Lung (tissue), 12 donors: ENCODE data around the gene INKA1. TPM values are rescaled to one million over a fixed set of nuclear protein-coding genes. Genes with fewer than 3 reads are reported as not detected.

Experiments
- ATAC-seq: fragments of 200-7000 bp; cut with Tn5 transposase; one replicate; pipeline ENCODE4 v1.9.1; 2020; ENCODE audit warnings: moderate number of reproducible peaks; ENCODE audit not compliant: insufficient read depth, low FRiP score
- DNase-seq, 3 donors: peaks; one replicate each; pipeline ENCODE4 v3.0.0-alpha.2; 2013 to 2017
- H3K27ac ChIP-seq, 2 donors: one replicate each; pipeline ENCODE4 v1.5.1; 2013; ENCODE audit warnings: mild to moderate bottlenecking in 2 of 2, moderate library complexity in 2 of 2, control low read depth in 1 of 2, inconsistent platforms in 1 of 2, low read depth in 1 of 2, low read length in 1 of 2
- H3K27me3 ChIP-seq, 3 donors: one replicate each; pipeline ENCODE4 v1.5.1; 2013; ENCODE audit warnings: low read length in 2 of 3; ENCODE audit not compliant: control insufficient read depth in 3 of 3, insufficient read depth in 3 of 3
- H3K36me3 ChIP-seq, 4 donors: one replicate each; pipeline ENCODE4 v1.5.1; 2013; ENCODE audit warnings: low read length in 4 of 4, mild to moderate bottlenecking in 1 of 4, moderate library complexity in 1 of 4; ENCODE audit not compliant: control insufficient read depth in 4 of 4, insufficient read depth in 4 of 4
- H3K4me1 ChIP-seq, 5 donors: one replicate each; pipeline ENCODE4 v1.5.1; 2013; ENCODE audit warnings: low read length in 5 of 5, mild to moderate bottlenecking in 2 of 5, moderate library complexity in 1 of 5; ENCODE audit not compliant: control insufficient read depth in 5 of 5, insufficient read depth in 5 of 5
- H3K4me3 ChIP-seq: one replicate; pipeline ENCODE4 v1.5.1; 2013; ENCODE audit warnings: mild to moderate bottlenecking, control low read depth, moderate library complexity
- H3K9ac ChIP-seq, 2 donors: one replicate each; pipeline ENCODE4 v1.5.1; 2013; ENCODE audit warnings: low read length in 2 of 2, control low read depth in 1 of 2; ENCODE audit not compliant: insufficient read depth in 1 of 2
- H3K9me3 ChIP-seq, 4 donors: one replicate each; pipeline ENCODE4 v1.5.1; 2013; ENCODE audit warnings: low read length in 3 of 4, mild to moderate bottlenecking in 1 of 4, moderate library complexity in 1 of 4; ENCODE audit not compliant: control insufficient read depth in 4 of 4, insufficient read depth in 3 of 4
- CTCF ChIP-seq: IDR thresholded peaks from 2 replicates; pipeline ENCODE4 v1.5.1; 2012; ENCODE audit warnings: mild to moderate bottlenecking; ENCODE audit errors: control extremely low read depth, extremely low read depth
- WGBS, 2 donors: extraction: QIAGEN DNeasy Blood & Tissue Kit; methylation state at CpG; one replicate each; pipeline ENCODE4 v1.1.7; 2013; 5-methylcytosine and 5-hydroxymethylcytosine counted together
- polyA plus RNA-seq, 2 donors: library from polyadenylated mRNA; stranded (reverse); fragments of 200-250 nt; gene quantifications; one replicate each; pipeline ENCODE4 v1.2.1, GENCODE V29; 2013
- total RNA-seq, 2 donors: library from RNA; depleted of rRNA in 1 of 2; stranded (reverse); fragments of >200 nt in 1 of 2; gene quantifications; one replicate each; pipeline ENCODE4 v1.2.1, GENCODE V29; 2014 to 2021
- donor health status: control.
- donor health status: control.
- donor health status: Bipolar disorder and iron deficiency.
- donor health status: healthy.
- donor health status: DM: yes; HTN: yes; CAD: no.

The INKA1 gene
- total and polyA plus RNA-seq, 4 donors = 6.1 to 10.8 (median 6.9) TPM

- ATAC-seq = no peak
- Histone ChIP-seq H3K9me3 (no peaks in the 10 kb centered on the region), H3K27me3 (no peaks in the 10 kb centered on the region), H3K9ac (no peak overlapping the region), H3K27ac (no peak overlapping the region), H3K4me3 (no peak overlapping the region), H3K36me3 (peaks cover 0 to 7% (median 3%) of the 10 kb centered on the region in 4 donors), H3K4me1 (peaks cover 0 to 10% (median 4%) of the 10 kb centered on the region in 5 donors)
- peak in 2 of 3 donors; percentile 62 to 71 for DNase-seq
- TF ChIP-seq CTCF = no peak
- 80 to 83% methylated on average over 3 of the region's 3 CpGs for WGBS, 2 donors
Measured at GRCh38 chr3:49769286-49769915, 33.7 kb upstream of the INKA1 start.

GRCh38 chr3:49769926-49770325 is 33.1 kb upstream of the INKA1 start:
- Histone ChIP-seq H3K27me3 (no peaks in the 10 kb centered on the region), H3K4me3 (no peak overlapping the region), H3K9me3 (no peaks in the 10 kb centered on the region), H3K9ac (no peak overlapping the region), H3K4me1 (peaks cover 0 to 10% (median 4%) of the 10 kb centered on the region in 5 donors), H3K27ac (no peak overlapping the region), H3K36me3 (peaks cover 0 to 7% (median 2%) of the 10 kb centered on the region in 4 donors)
- TF ChIP-seq CTCF = no peak
- DNase-seq = no peak
- no peak for ATAC-seq

GRCh38 chr3:49771340-49771938 is 31.6 kb upstream of the INKA1 start:
- ATAC-seq = no peak
- Histone ChIP-seq H3K27me3 (no peaks in the 10 kb centered on the region), H3K4me1 (peaks cover 0 to 10% (median 4%) of the 10 kb centered on the region in 5 donors), H3K9ac (no peak overlapping the region), H3K27ac (no peak overlapping the region), H3K4me3 (no peak overlapping the region), H3K36me3 (peaks cover 0 to 11% (median 2%) of the 10 kb centered on the region in 4 donors), H3K9me3 (no peaks in the 10 kb centered on the region)
- DNase-seq = peak in 1 of 3 donors; percentile 5
- WGBS, 2 donors = 73 to 83% methylated on average over 1 of the region's 1 CpG
- TF ChIP-seq CTCF = no peak
